ENCODE data around the gene RAD23B. TPM values are rescaled to one million over a fixed set of nuclear protein-coding genes. Genes with fewer than 3 reads are reported as not detected.

RAD23B gene
- total and polyA plus RNA-seq, 2 of the 13 experiments (the other 11 are each of a cell fraction or from before 2014, with no cell fraction given) = 133 to 156 TPM

- TF ChIP-seq ARID5B (CRISPR knock-in tag; IDR thresholded peaks at IDR 0.05) (peak; percentile 90), MXI1 (IDR thresholded peaks at IDR 0.05; ENCODE audit: borderline replicate concordance, low read depth, low read length) (no peak), ZNF691 (CRISPR knock-in tag; IDR thresholded peaks at IDR 0.05; ENCODE audit: borderline replicate concordance, low read depth) (no peak), TAF15 (IDR thresholded peaks at IDR 0.05; ENCODE audit: low read depth, low read length, poor library complexity, severe bottlenecking) (no peak), CERS6 (CRISPR knock-in tag; IDR thresholded peaks at IDR 0.05) (no peak), SOX6 (IDR thresholded peaks at IDR 0.05) (no peak), SOX6 (CRISPR knock-in tag; IDR thresholded peaks at IDR 0.05) (peak; percentile 69; the same call in 1 of the 2 replicates), TFAP4 (IDR thresholded peaks at IDR 0.05; ENCODE audit: borderline replicate concordance, low read depth) (no peak), ATF4 (CRISPR knock-in tag; IDR thresholded peaks at IDR 0.05) (no peak; a peak in 1 of 4 replicates), CREM (IDR thresholded peaks at IDR 0.05) (peak; percentile 55; the same call in 1 of the 2 replicates), CREM (CRISPR knock-in tag; IDR thresholded peaks at IDR 0.05) (no peak), RBM22 (optimal IDR thresholded peaks at IDR 0.05; ENCODE audit: low read length) (no peak), UBTF (CRISPR knock-in tag; IDR thresholded peaks at IDR 0.05) (no peak), NBN (conservative IDR thresholded peaks at IDR 0.05) (no peak), HINFP (CRISPR knock-in tag; IDR thresholded peaks at IDR 0.05; ENCODE audit: low read depth) (no peak), IRX3 (CRISPR knock-in tag; IDR thresholded peaks at IDR 0.05; ENCODE audit: borderline replicate concordance, low read depth) (no peak)
These were observed 13.4 kb upstream of the RAD23B start (continued) for GRCh38 chr9:107269681-107270080.

All from HepG2 (cell line).